Osteoblast (primary cell): ENCODE results near the gene ACP1. TPM values are rescaled to one million over a fixed set of nuclear protein-coding genes. Genes with fewer than 3 reads are reported as not detected.

Experiments used
- DNase-seq: peaks from one replicate; pipeline ENCODE4 v3.0.0; 2011; ENCODE audit warnings: low spot score, mixed read lengths; ENCODE audit not compliant: insufficient read length; ENCODE audit errors: missing footprints
- H2AFZ ChIP-seq: 2 replicates; pipeline ENCODE4 v1.6.0; 2011; ENCODE audit warnings: mild to moderate bottlenecking, low read length
- H3K27ac ChIP-seq: 2 replicates; pipeline ENCODE4 v1.5.1; 2011; ENCODE audit warnings: mild to moderate bottlenecking, low read depth, low read length, moderate library complexity
- H3K27me3 ChIP-seq: 2 replicates; pipeline ENCODE4 v1.6.0; 2012; ENCODE audit warnings: mild to moderate bottlenecking, control low read depth, inconsistent platforms, low read length, moderate library complexity; ENCODE audit not compliant: insufficient read depth
- H3K36me3 ChIP-seq: 2 replicates; pipeline ENCODE4 v1.5.1; 2011; ENCODE audit warnings: mild to moderate bottlenecking, low read length, control low read depth, moderate library complexity; ENCODE audit not compliant: insufficient read depth
- H3K4me1 ChIP-seq: 2 replicates; pipeline ENCODE4 v1.5.1; 2011; ENCODE audit warnings: mild to moderate bottlenecking, low read length, control low read depth, moderate library complexity; ENCODE audit not compliant: insufficient read depth
- H3K4me2 ChIP-seq: 2 replicates; pipeline ENCODE4 v1.6.0; 2011; ENCODE audit warnings: mild to moderate bottlenecking, low read length; ENCODE audit not compliant: insufficient read depth
- H3K4me3 ChIP-seq: fragments of 200-600 bp; sonication (generic); 3 replicates; pipeline ENCODE4 v1.5.1; 2012; ENCODE audit warnings: mild to moderate bottlenecking, low read length, inconsistent platforms; ENCODE audit not compliant: insufficient read depth
- H3K79me2 ChIP-seq: 2 replicates; pipeline ENCODE4 v1.6.0; 2012; ENCODE audit warnings: mild to moderate bottlenecking, low read length, control low read depth, inconsistent platforms; ENCODE audit not compliant: insufficient read depth
- H3K9me3 ChIP-seq: 2 replicates; pipeline ENCODE4 v1.5.1; 2011; ENCODE audit warnings: low read depth, low read length, control low read depth
- H4K20me1 ChIP-seq: 2 replicates; pipeline ENCODE4 v1.6.0; 2012; ENCODE audit warnings: mild to moderate bottlenecking, low read length, control low read depth; ENCODE audit not compliant: insufficient read depth
- CTCF ChIP-seq: IDR thresholded peaks from 2 replicates; pipeline ENCODE4 v1.5.1; 2011; ENCODE audit warnings: mild to moderate bottlenecking, low read depth, low read length, moderate library complexity; ENCODE audit errors: extremely low read depth
- total RNA-seq: library from RNA; depleted of rRNA; stranded (reverse); fragments of >200 nt; gene quantifications from 2 replicates; pipeline ENCODE4 v1.2.3, GENCODE V29; 2012

Gene ACP1
- total RNA-seq, 1 donor: 80.0 TPM

- Histone ChIP-seq H3K4me3 (no peak overlapping the region), H3K4me2 (no peak overlapping the region), H4K20me1 (no peaks in the 10 kb centered on the region), H3K9me3 (no peaks in the 10 kb centered on the region), H3K79me2 (no peaks in the 10 kb centered on the region), H3K36me3 (peaks cover 4% of the 10 kb centered on the region), H3K4me1 (no peaks in the 10 kb centered on the region), H3K27me3 (no peaks in the 10 kb centered on the region), H2AFZ (no peak overlapping the region), H3K27ac (no peak overlapping the region)
- no peak for TF ChIP-seq CTCF
- no peak for DNase-seq
Observed at GRCh38 chr2:255195-255594, 9.6 kb upstream of the ACP1 start.

DNA sequence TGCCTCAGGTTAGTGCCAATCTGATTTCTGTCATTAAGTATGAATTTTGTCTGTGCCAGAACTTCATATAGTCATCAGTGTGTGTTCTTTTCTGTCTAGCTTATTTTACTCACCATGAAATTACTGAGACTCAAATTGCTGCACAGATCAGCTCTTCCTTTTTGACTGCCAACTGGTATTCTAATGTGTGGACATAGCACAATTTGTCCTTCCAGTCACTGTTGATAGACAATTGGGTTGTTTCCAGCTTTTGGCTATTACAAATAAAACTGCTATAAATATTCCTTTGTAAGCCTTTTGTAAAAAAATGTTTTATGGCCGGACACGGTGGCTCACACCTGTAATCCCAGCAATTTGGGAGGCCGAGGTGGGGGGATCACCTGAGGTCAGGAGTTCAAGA is 8.7 kb upstream of the ACP1 start:
- H3K27ac ChIP-seq: no peak overlapping the region
- no peak for DNase-seq
- no peaks in the 10 kb centered on the region for H4K20me1 ChIP-seq
- no peaks in the 10 kb centered on the region for H3K27me3 ChIP-seq
- H3K4me3 ChIP-seq: no peak overlapping the region
- no peak overlapping the region for H2AFZ ChIP-seq
- no peaks in the 10 kb centered on the region for H3K9me3 ChIP-seq
- no peaks in the 10 kb centered on the region for H3K79me2 ChIP-seq
- TF ChIP-seq CTCF: no peak
- no peaks in the 10 kb centered on the region for H3K4me1 ChIP-seq
- H3K36me3 ChIP-seq: no peaks in the 10 kb centered on the region
- no peak overlapping the region for H3K4me2 ChIP-seq

DNA sequence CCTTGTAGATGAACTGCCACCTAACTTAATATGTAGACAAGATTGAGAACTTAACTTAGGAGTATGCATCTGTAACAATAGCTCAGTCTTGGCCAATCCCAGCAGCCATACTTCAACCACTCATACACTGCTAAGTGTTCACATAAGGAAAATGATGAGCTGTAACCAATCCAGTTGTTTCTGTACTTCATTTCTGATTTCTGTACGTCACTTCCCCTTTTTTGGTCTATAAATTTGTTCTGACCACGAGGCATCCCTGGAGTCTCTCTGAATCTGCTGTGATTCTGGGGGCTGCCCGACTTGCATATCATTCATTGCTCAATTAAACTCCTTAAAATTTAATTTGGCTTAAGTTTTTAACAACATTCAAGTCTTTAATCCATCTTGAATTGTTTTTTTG is 7.3 kb upstream of the ACP1 start:
- Histone ChIP-seq H3K27ac (no peak overlapping the region), H3K9me3 (no peaks in the 10 kb centered on the region), H3K79me2 (peaks cover 5% of the 10 kb centered on the region), H2AFZ (no peak overlapping the region), H3K4me2 (no peak overlapping the region), H4K20me1 (no peaks in the 10 kb centered on the region), H3K4me3 (no peak overlapping the region), H3K36me3 (no peaks in the 10 kb centered on the region), H3K27me3 (no peaks in the 10 kb centered on the region), H3K4me1 (no peaks in the 10 kb centered on the region)
- TF ChIP-seq CTCF: no peak
- no peak for DNase-seq

GRCh38 chr2:257842-258241 is 6.9 kb upstream of the ACP1 start:
- Histone ChIP-seq H3K4me1 (no peaks in the 10 kb centered on the region), H3K9me3 (no peaks in the 10 kb centered on the region), H2AFZ (no peak overlapping the region), H3K27ac (no peak overlapping the region), H3K27me3 (no peaks in the 10 kb centered on the region), H4K20me1 (no peaks in the 10 kb centered on the region), H3K36me3 (no peaks in the 10 kb centered on the region), H3K79me2 (peaks cover 6% of the 10 kb centered on the region), H3K4me3 (no peak overlapping the region), H3K4me2 (no peak overlapping the region)
- no peak for DNase-seq
- TF ChIP-seq CTCF: no peak
